Aortic smooth muscle cell (primary cell): ENCODE measurements around the gene TRIML1. TPM values are rescaled to one million over a fixed set of nuclear protein-coding genes. Genes with fewer than 3 reads are reported as not detected.

Experiments
- total RNA-seq: library from RNA; depleted of rRNA; stranded (reverse); fragments of >200 nt; gene quantifications from 2 replicates; pipeline ENCODE4 v1.2.3, GENCODE V29; 2014

Gene TRIML1
- total RNA-seq, result not detected in 2 replicates

DNA sequence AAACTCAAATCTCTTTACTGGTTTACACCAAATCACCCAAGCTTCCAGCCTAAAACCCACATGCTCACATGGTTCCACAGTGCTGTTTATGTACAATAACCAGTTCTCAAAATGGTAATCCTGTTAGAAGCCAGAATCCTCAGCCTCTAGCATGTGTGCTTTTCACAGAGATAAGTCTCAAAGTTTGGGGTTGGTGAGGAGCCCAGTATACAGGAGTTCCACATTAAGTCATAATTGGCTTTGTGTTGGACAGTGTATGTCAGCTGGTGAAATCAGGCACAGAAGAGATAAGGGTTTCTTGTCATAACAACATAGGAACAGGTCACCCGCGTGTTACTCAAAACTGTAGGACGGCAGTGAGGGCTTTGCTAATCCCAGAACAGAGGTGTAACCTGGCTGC, at the start of gene TRIML1:
TRIML1 (plus strand) TSS at position 301 of the 400 bp plus-strand sequence. CDS start 118 bp downstream, outside the sequence.

DNA sequence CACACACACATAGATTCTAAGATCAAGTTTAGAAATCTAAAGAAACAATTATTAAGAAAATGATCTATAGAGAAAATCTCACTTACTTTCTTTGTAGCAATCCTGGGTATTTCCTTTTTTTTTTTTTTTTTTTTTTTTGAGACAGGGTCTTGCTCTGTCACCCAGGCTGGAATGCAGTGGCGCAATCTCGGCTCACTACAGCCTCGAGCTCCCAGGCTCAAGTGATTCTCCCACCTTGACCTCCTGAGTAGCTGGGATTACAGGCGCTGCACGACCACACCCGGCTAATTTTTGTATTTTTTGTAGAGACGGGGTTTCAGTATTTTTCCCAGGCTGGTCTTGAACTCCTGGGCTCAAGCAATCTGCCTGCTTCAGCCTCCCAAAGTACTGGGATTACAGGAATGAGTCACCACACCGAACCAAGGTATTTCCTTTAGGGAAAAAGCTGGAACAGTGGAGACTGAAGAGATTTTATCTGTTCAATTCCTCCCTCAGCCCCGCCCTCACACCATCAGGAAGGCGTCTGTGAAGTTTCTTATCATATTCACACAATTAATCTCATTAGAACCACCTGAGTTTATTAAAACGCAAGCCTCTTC, 30.0 kb upstream of the TRIML1 start, which contains the start of gene TRIML2:
TRIML2 (minus strand) TSS at position 447 of the 599 bp plus-strand sequence. CDS start 4,235 bp downstream, outside the sequence.

Other genes starting within 250 kb of the TRIML1 start
- not detected in 2 replicates for gene ZFP42, start 143.7 kb upstream of the TRIML1 start, total RNA-seq
- gene TRIML2, start 29.8 kb upstream of the TRIML1 start, total RNA-seq, result 0.13 TPM in 1 of 2 replicates, not detected in the other